H1 (cell line): ENCODE data around the gene MDH1. TPM values are rescaled to one million over a fixed set of nuclear protein-coding genes. Genes with fewer than 3 reads are reported as not detected.

Experiments
- CTCF ChIA-PET: fragments of 300-600 bp; sonication (Branson Sonifier 250); formaldehyde crosslinking; loops from one replicate; lab custom pipeline; 2021; ENCODE audit not compliant: partially characterized antibody; lab: Charles Lee
- POLR2A ChIA-PET: fragments of 300-600 bp; sonication (Branson Sonifier 250); formaldehyde crosslinking; loops from one replicate; lab custom pipeline; 2021; ENCODE audit warnings: inconsistent platforms; ENCODE audit not compliant: partially characterized antibody; lab: Charles Lee
- DNase-seq, 2 experiments: peaks; one replicate each; pipeline versions ENCODE4 v3.0.0 to v3.0.0-alpha.2; 2010 to 2022; ENCODE audit warnings: low spot score in 2 of 2, low read depth in 1 of 2, mixed read lengths in 1 of 2
- FAIRE-seq: peaks from 2 replicates; lab custom pipeline; 2011; peaks lifted over from hg19 to GRCh38; lab: Jason Lieb, UNC
- H2AFZ ChIP-seq: 2 replicates; pipeline ENCODE4 v1.8.1; 2012; ENCODE audit warnings: low read length, inconsistent platforms
- H2AK5ac ChIP-seq: 2 replicates; pipeline ENCODE4 v1.6.1; 2013; ENCODE audit warnings: low read depth, low read length
- H2BK120ac ChIP-seq: replicated peaks from 2 replicates; pipeline ENCODE3; 2013; ENCODE audit warnings: low read depth, low read length, inconsistent platforms
- H2BK12ac ChIP-seq: 2 replicates; pipeline ENCODE4 v1.6.1; 2013; ENCODE audit warnings: low read depth, low read length
- H2BK15ac ChIP-seq: 2 replicates; pipeline ENCODE4 v1.6.1; 2013; ENCODE audit warnings: low read length
- H2BK20ac ChIP-seq: 2 replicates; pipeline ENCODE4 v1.6.1; 2013; ENCODE audit warnings: low read length
- H2BK5ac ChIP-seq: 2 replicates; pipeline ENCODE4 v1.6.1; 2013; ENCODE audit warnings: low read depth, low read length
- H3K14ac ChIP-seq: 2 replicates; pipeline ENCODE4 v1.6.1; 2013; ENCODE audit warnings: inconsistent platforms; ENCODE audit not compliant: insufficient read length
- H3K18ac ChIP-seq: 2 replicates; pipeline ENCODE4 v1.6.1; 2013; ENCODE audit warnings: low read length; ENCODE audit errors: extremely low read depth
- H3K23ac ChIP-seq: 2 replicates; pipeline ENCODE4 v1.6.1; 2013; ENCODE audit warnings: inconsistent platforms; ENCODE audit not compliant: insufficient read length
- H3K23me2 ChIP-seq: 2 replicates; pipeline ENCODE4 v1.6.1; 2013; ENCODE audit warnings: low read depth, low read length
- H3K27ac ChIP-seq: 2 replicates; pipeline ENCODE4 v1.6.1; 2011; ENCODE audit warnings: low read depth, low read length, inconsistent platforms
- H3K27me3 ChIP-seq, 4 experiments: replicated peaks in 1 of 4; 1 replicate in 1 of 4; 2 replicates in 3 of 4; pipeline versions ENCODE4 v1.6.1 to v1.8.1; 2011 to 2013; ENCODE audit warnings: low read length in 3 of 4, mild to moderate bottlenecking in 3 of 4, inconsistent platforms in 2 of 4, mixed read lengths in 2 of 4, moderate library complexity in 1 of 4; ENCODE audit not compliant: control insufficient read depth in 3 of 4, insufficient read depth in 3 of 4; ENCODE audit errors: extremely low read depth in 1 of 4
- H3K36me3 ChIP-seq, 4 experiments: 2 replicates each; pipeline versions ENCODE4 v1.6.1 to v1.8.1; 2011 to 2013; ENCODE audit warnings: mild to moderate bottlenecking in 4 of 4, low read length in 3 of 4, moderate library complexity in 2 of 4, control low read depth in 1 of 4, inconsistent platforms in 1 of 4; ENCODE audit not compliant: insufficient read depth in 4 of 4, control insufficient read depth in 2 of 4
- H3K4ac ChIP-seq: replicated peaks from 2 replicates; pipeline ENCODE3; 2013; ENCODE audit warnings: low read length, low read depth, mixed read lengths, inconsistent platforms; ENCODE audit not compliant: insufficient read length
- H3K4me1 ChIP-seq, 4 experiments: replicated peaks in 1 of 4; 1 replicate in 1 of 4; 2 replicates in 3 of 4; pipeline versions ENCODE4 v1.6.1 to v1.8.1; 2011 to 2013; ENCODE audit warnings: low read length in 3 of 4, inconsistent platforms in 2 of 4, mixed read lengths in 1 of 4; ENCODE audit not compliant: insufficient read depth in 4 of 4, control insufficient read depth in 3 of 4
- H3K4me2 ChIP-seq, 2 experiments: 2 replicates each; pipeline versions ENCODE4 v1.6.1 to v1.8.1; 2011 to 2013; ENCODE audit warnings: low read depth in 2 of 2, low read length in 2 of 2, control low read depth in 1 of 2, inconsistent platforms in 1 of 2, mild to moderate bottlenecking in 1 of 2; ENCODE audit not compliant: insufficient read depth in 1 of 2
- H3K4me3 ChIP-seq, 4 experiments: fragments of 200-600, 300-600 bp in 1 of 4; sonication (generic), shearing (Covaris generic), sonication (Bioruptor Twin) in 1 of 4; 2 replicates each; pipeline versions ENCODE4 v1.5.1 to v1.8.1; 2011 to 2016; ENCODE audit warnings: low read length in 4 of 4, low read depth in 3 of 4, control low read depth in 2 of 4, inconsistent platforms in 2 of 4, mild to moderate bottlenecking in 2 of 4, mixed read lengths in 1 of 4, moderate library complexity in 1 of 4; ENCODE audit not compliant: insufficient read depth in 2 of 4; ENCODE audit errors: extremely low read depth in 1 of 4
- H3K56ac ChIP-seq: replicated peaks from 2 replicates; pipeline ENCODE3; 2013; ENCODE audit warnings: low read depth, mild to moderate bottlenecking, mixed read lengths, low read length, inconsistent platforms; ENCODE audit not compliant: insufficient read length
- H3K79me1 ChIP-seq: 2 replicates; pipeline ENCODE4 v1.6.1; 2013; ENCODE audit warnings: low read depth, low read length, control low read depth
- H3K79me2 ChIP-seq, 2 experiments: 2 replicates each; pipeline versions ENCODE4 v1.6.1 to v1.8.1; 2012 to 2013; ENCODE audit warnings: low read length in 2 of 2, mild to moderate bottlenecking in 2 of 2, inconsistent platforms in 1 of 2; ENCODE audit not compliant: insufficient read depth in 2 of 2, control insufficient read depth in 1 of 2
- H3K9ac ChIP-seq, 4 experiments: replicated peaks in 1 of 4; 1 replicate in 1 of 4; 2 replicates in 3 of 4; pipeline versions ENCODE4 v1.6.1 to v1.8.1; 2011 to 2013; ENCODE audit warnings: low read depth in 3 of 4, low read length in 3 of 4, control low read depth in 2 of 4, mild to moderate bottlenecking in 2 of 4, moderate library complexity in 2 of 4, inconsistent platforms in 1 of 4; ENCODE audit errors: extremely low read depth in 1 of 4
- H3K9me3 ChIP-seq, 2 experiments: 2 replicates each; pipeline versions ENCODE4 v1.6.1 to v1.8.1; 2012 to 2013; ENCODE audit warnings: mild to moderate bottlenecking in 2 of 2, moderate library complexity in 2 of 2, control low read depth in 1 of 2, inconsistent platforms in 1 of 2, low read depth in 1 of 2, low read length in 1 of 2, mixed read lengths in 1 of 2; ENCODE audit not compliant: insufficient read depth in 2 of 2
- H4K20me1 ChIP-seq, 2 experiments: replicated peaks in 1 of 2; 2 replicates each; pipeline versions ENCODE3 to v1.8.1; 2011 to 2013; ENCODE audit warnings: inconsistent platforms in 2 of 2, low read length in 2 of 2, mild to moderate bottlenecking in 1 of 2; ENCODE audit not compliant: insufficient read depth in 2 of 2, control insufficient read depth in 1 of 2
- H4K5ac ChIP-seq: 2 replicates; pipeline ENCODE4 v1.6.1; 2013; ENCODE audit warnings: low read length, low read depth, mixed read lengths, inconsistent platforms; ENCODE audit not compliant: insufficient read length
- H4K8ac ChIP-seq: 2 replicates; pipeline ENCODE4 v1.8.0; 2013; ENCODE audit warnings: mild to moderate bottlenecking, moderate library complexity, low read length, inconsistent platforms; ENCODE audit not compliant: insufficient read depth; ENCODE audit errors: extremely low read depth
- H4K91ac ChIP-seq: replicated peaks from 2 replicates; pipeline ENCODE3; 2013; ENCODE audit warnings: low read length, mixed read lengths, inconsistent platforms; ENCODE audit not compliant: insufficient read length
- WGBS, 2 experiments: shearing (Covaris generic) in 1 of 2; methylation state at CpG; one replicate each; pipeline versions ENCODE4 v1.1.6 to v1.1.7; 2013 to 2015; ENCODE audit warnings: low lambda C conversion rate in 2 of 2, mixed read lengths in 2 of 2, inconsistent platforms in 1 of 2, low coverage in 1 of 2, missing lambda C conversion rate in 1 of 2; ENCODE audit not compliant: insufficient replicate concordance in 2 of 2, insufficient coverage in 1 of 2, insufficient read length in 1 of 2; ENCODE audit errors: extremely low coverage in 1 of 2, missing lambda C conversion rate in 1 of 2; 5-methylcytosine and 5-hydroxymethylcytosine counted together
- polyA plus RNA-seq, 7 experiments: library from polyadenylated mRNA; depleted of rRNA in 3 of 7; stranded (reverse) in 5 of 7; unstranded in 2 of 7; fragments of >200 nt in 5 of 7; fragments of 200-250 nt in 2 of 7; gene quantifications; 1 replicate in 5 of 7; 2 replicates in 1 of 7; 4 replicates in 1 of 7; pipeline versions ENCODE4 v1.2.1 to v1.2.3, GENCODE V29; 2011 to 2013; ENCODE audit warnings: missing spikeins in 2 of 7, mixed read lengths in 2 of 7
- total RNA-seq: library from RNA; stranded (reverse); fragmentation: NEBNext Ultra II Directional; extraction: Animal tissue kit (Norgen Biotek cat#: 25700); gene quantifications from 2 replicates; pipeline ENCODE4 v1.2.1, GENCODE V29; 2021

The MDH1 gene
- total and polyA plus RNA-seq, 2 of the 8 experiments (the other 6 are each of a cell fraction or from before 2014, with no cell fraction given) = 353 to 376 TPM

DNA sequence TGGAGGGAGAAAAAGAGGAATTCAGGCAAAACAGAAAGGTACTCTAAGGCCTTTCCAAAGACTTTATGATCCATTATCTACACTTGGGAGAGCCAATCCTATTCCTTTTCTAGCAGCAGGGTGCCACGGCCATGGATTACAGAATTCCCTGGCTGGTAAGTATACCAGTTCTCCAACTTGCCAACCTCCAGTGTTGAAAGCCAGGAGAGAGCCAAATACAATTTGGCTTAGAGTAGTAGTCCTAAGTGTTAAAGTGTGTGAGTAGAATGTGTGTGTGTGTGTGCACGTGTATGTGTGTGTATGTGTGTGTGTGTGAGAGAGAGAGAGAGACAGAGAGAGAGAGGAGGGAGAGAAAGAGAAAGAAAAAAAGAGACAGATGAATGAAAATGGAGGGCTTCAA is 43.7 kb upstream of the MDH1 start:
- no peak overlapping the region for H3K4ac ChIP-seq
- H3K27me3 ChIP-seq = no peaks in the 10 kb centered on the region
- no peak overlapping the region for H3K18ac ChIP-seq
- DNase-seq = no peak
- H3K23me2 ChIP-seq = no peaks in the 10 kb centered on the region; the same call in 1 of the 2 replicates
- no peak overlapping the region for H2BK15ac ChIP-seq
- H2BK120ac ChIP-seq = no peak overlapping the region
- no peaks in the 10 kb centered on the region for H3K36me3 ChIP-seq
- H3K56ac ChIP-seq = peak overlapping the region; percentile 9
- H3K14ac ChIP-seq = no peak overlapping the region
- no peak for FAIRE-seq
- no peak overlapping the region for H2BK12ac ChIP-seq
- no peak overlapping the region for H2AK5ac ChIP-seq
- no peak overlapping the region for H3K4me3 ChIP-seq
- no peaks in the 10 kb centered on the region for H3K79me1 ChIP-seq
- no peak overlapping the region for H2BK5ac ChIP-seq
- peaks cover 0 to 4% (median 0%) of the 10 kb centered on the region in 4 experiments; a peak in 3 of 7 replicates for H3K4me1 ChIP-seq
- no peak overlapping the region for H2AFZ ChIP-seq
- WGBS, 2 experiments = 84% methylated on average over 2 of the region's 2 CpGs; no CpG with 5 or more reads in 1 of the 2 experiments
- no peak overlapping the region for H3K27ac ChIP-seq
- H2BK20ac ChIP-seq = no peak overlapping the region
- H4K20me1 ChIP-seq = no peaks in the 10 kb centered on the region
- no peak overlapping the region for H4K91ac ChIP-seq
- no peak overlapping the region for H3K4me2 ChIP-seq
- H3K9me3 ChIP-seq = no peaks in the 10 kb centered on the region
- H3K79me2 ChIP-seq = peaks cover 0 to 62% of the 10 kb centered on the region in 2 experiments; a peak in 2 of 4 replicates
- H4K8ac ChIP-seq = no peak overlapping the region
- H3K9ac ChIP-seq = no peak overlapping the region
- no peak overlapping the region for H3K23ac ChIP-seq
- ChIA-PET POLR2A (no interaction called here), CTCF (interaction anchor here (0.8 kb wide), 1 partner anchor 370 kb away, joined by 5 read pairs; no protein-coding TSS in a partner anchor)
- no peak overlapping the region for H4K5ac ChIP-seq
